Femur (tissue), 1 donor: Measurements from ENCODE around the gene TLNRD1.

Experiments
- DNase-seq: peaks from one replicate; pipeline ENCODE4 v3.0.0-alpha.2; 2017

TLNRD1 gene

GRCh38 chr15:81029414-81030300, 28.9 kb downstream of the TLNRD1 start:
- DNase-seq, result no peak

- no peak for DNase-seq
Measured at GRCh38 chr15:81030301-81030750, 29.6 kb downstream of the TLNRD1 start.

- no peak for DNase-seq
Measured at GRCh38 chr15:81031203-81031602, 30.5 kb downstream of the TLNRD1 start.

DNA sequence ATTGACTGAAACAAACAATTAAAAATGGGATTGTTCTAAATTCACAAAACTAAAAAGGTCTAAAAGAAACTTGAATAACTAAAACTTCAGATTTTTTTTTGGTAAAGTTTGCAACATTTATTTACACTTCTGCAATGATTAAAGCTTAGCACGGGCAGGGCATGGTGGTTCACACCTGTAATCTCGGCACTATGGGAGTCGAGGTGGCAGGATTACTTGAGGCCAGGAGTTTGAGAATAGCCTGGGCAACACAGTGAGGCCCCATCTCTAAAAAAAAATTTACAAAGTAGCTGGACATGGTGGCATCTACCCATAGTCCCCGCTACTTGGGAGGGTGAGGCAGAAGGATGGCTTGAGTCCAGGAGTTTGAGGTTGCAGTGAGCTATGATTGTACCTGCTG, 31.6 kb downstream of the TLNRD1 start:
- DNase-seq, result no peak

DNA sequence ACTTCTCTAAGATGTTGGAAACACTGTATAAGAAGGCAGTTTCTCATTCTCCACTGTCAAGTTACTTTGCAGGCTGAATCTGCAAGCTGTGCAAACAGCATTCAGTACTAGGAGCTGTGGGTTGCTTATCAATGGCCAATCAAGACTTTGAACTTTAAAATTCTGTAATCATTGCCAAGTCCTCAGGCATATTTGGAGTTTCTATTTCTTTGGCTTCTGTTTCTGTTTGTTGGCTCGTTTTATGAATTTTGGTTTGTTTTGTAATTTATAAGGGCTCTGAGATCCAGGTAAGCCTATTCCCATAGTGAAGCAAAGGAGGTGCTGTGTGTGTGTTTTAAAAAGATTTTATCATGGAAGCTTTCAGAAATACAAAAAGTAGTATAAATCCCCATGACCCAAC, 32.1 kb downstream of the TLNRD1 start:
- DNase-seq, result no peak

DNA sequence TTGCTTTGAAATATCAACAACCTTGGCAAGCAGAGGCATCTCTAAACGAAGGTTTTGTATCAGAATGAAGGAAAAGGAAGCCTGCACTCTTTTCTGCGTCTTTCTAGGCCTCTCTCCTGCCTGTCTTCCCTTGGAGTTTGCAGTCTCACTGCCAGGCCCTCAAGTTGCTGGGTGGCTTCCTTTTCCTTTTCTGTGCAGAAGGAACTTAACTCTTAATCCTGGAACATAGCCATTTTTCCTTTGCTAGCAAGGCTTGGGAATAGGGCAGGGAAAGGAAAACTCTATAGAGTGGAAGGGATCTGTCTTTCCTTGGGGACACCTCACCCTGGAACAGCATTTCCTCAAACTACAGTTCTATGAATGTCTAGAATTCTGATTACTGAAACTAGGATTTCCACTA, 32.8 kb downstream of the TLNRD1 start:
- no peak for DNase-seq

DNA sequence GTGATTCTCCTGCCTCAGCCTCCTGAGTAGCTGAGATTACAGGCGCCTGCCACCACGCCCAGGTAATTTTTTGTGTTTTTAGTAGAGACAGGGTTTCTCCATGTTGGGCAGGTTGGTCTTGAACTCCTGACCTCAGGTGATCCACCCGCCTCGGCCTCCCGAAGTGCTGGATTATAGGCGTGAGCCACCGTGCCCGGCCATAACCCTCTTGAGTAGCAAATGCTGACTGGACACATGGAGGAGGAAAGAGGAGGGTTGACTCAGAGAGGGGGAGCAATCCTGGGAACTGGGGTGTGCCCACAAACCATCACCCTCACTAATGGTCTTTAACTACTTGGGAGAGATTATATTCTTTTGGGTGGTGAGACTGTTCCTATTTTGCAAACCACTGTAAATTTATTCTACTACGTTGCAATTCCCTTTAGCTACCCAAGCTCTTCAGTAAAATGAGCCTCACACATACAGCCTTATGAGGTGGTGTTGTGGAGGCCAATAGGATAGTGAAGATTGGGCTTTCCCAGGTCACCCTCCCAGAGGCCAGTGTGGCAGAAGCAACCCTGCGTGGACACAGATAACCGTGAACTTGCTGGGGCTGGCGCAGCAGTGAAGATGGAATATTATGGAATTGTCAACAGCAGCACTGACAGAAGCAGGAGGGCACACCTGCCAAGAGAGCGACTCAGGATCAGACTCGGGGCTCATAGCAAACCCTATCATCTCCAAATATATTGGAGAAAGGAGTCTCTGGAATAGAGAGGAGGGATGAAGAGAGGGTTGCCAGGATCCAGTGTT, 37.4 kb downstream of the TLNRD1 start:
- DNase-seq, result no peak

DNA sequence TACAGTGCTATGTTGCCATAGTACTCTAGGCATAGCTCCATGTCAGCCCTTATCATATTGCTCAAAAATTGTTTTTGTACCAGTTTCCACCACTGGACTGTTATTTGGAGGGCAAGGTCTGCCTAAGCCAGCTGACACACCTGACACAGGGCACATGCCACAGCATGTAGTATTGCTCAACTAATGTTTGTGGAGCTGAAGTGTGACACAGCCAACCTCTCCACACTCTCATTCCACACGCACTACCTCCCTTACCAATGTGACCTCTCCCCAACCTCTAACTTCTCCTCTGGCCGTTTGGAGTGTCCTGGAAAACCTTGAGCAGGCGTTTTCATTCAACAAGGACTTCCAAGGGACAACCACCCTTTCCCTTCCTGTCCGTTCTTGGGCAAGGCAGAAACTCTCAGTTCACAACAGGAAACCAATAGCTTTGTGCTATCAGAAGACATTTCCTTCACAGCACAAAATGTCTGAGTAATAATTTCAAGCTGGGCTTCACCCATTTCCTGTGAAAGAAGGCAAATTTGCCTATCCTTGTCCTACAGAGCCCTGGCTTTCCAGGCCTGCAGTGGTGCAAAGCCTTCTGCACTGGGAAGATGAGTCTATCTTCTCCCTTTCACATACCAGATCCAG, 38.4 kb downstream of the TLNRD1 start:
- DNase-seq, result no peak

- no peak for DNase-seq
Measured at GRCh38 chr15:81040757-81041156, 40.0 kb downstream of the TLNRD1 start.

- no peak for DNase-seq
Measured at GRCh38 chr15:81043281-81043934, 42.7 kb downstream of the TLNRD1 start.

- no peak for DNase-seq
Measured at GRCh38 chr15:81043935-81044575, 43.3 kb downstream of the TLNRD1 start.

DNA sequence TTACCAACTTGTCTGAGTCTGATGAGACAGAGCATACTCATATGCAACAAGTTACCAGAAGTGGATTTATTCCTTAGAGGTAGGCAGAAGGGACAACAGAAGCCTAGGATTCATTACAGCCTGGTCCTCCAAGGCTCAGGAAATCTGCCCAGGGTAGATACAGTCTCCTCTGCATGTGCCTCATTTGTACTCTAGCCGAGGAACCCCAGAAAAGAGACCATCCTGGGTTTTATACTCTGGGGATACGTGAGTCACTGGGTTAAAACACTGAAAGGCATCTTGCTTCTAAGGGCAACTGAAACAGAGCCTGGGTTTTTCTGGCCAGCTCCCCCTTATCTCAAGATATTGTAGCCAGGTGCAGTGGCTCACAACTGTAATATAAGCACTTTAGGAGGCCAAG, 45.6 kb downstream of the TLNRD1 start:
- no peak for DNase-seq

DNA sequence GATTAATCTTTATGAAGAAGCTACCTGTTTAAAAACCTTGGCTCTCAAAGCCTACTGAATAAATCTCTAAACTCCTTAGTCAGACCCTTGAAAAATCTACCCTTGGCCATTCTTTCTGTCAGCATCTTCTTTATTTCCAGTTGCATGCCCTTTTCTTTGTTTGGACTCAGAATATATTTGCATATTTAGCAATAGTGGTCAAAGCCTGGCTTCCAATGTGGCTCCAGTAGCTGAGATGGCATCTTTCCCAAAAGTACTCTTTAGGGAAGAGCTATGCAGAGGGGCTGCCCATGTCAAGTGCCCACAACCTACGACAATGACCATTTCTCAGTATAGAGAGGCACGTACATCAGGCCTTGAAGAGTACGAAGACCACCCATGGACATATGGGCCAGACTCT, 47.2 kb downstream of the TLNRD1 start:
- no peak for DNase-seq

DNA sequence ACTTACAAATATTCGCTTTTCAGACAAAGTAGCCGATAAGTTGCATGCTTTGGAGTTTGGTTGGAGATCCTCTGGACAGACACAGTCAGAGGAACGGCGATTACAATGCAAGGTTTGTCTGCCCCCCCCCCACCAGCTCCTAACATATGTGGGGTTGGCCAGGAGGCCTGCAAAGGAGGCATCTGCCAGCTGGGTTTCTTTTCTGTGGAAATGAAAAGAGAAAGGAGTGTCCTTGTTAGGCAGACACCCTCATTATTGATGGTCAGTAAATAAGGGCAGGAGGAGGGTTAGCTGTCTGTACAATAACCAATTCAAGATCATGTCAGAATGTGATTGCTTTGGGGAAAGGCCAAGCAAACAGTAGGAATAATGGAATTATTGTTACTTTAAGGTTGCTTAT, 49.1 kb downstream of the TLNRD1 start:
- DNase-seq, result no peak

- DNase-seq, result no peak
Measured at GRCh38 chr15:81050259-81050658, 49.5 kb downstream of the TLNRD1 start.

GRCh38 chr15:81050805-81051204, 50.1 kb downstream of the TLNRD1 start:
- DNase-seq, result no peak

DNA sequence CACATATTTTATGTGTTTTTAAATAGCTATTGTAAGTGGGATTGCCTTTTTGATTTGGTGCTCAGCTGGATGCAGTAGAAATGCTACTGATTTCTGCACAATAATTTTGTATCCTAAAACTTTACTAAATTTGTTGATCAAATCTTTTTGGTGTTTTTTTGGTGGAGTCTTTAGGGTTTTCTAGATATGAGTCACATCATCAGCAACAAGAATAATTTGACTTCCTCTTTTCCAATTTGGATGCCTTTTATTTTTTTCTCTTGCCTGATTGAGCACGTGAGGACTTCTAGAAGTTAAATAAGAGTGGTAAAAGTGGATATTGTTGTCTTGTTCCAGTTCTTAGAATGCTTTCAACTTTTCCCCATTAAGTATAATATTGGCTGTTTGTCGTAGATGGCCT, 51.3 kb downstream of the TLNRD1 start:
- DNase-seq, result no peak

DNA sequence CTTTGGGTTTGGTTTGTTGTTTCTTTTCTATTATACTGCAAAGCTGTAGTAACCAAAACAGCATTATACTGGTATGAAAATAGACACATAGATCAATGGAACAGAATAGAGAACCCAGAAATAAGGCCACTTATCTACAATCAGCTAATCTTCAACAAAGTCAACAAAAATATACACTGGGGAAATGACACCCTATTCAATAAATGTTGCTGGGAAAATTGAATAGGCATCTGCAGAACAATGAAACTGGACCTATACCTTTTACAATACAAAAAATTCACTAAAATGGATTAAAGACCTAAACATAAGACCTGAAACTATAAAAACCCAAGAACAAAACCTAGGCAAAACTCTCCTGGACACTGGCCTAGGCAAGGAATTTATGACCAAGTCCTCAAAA, 52.9 kb downstream of the TLNRD1 start:
- DNase-seq, result no peak

GRCh38 chr15:81054236-81054635, 53.5 kb downstream of the TLNRD1 start:
- no peak for DNase-seq
